Stimulated activated CD4-positive, alpha-beta T cell treated with anti-CD3 and anti-CD28 coated beads, Interleukin-4, amount 100 ng/mL, for 48 hours (primary cell): ENCODE data around the gene MIP.
"Not testable (repeated sequence)": the region's sequence is repeated elsewhere in the genome, so short reads cannot be mapped to it uniquely, and the experiment has no call there.

Experiments used
- DNase-seq, 2 donors: peaks; one replicate each; pipeline ENCODE4 v3.0.0-alpha.2; 2020; ENCODE audit warnings: low read depth in 2 of 2

MIP gene

DNA sequence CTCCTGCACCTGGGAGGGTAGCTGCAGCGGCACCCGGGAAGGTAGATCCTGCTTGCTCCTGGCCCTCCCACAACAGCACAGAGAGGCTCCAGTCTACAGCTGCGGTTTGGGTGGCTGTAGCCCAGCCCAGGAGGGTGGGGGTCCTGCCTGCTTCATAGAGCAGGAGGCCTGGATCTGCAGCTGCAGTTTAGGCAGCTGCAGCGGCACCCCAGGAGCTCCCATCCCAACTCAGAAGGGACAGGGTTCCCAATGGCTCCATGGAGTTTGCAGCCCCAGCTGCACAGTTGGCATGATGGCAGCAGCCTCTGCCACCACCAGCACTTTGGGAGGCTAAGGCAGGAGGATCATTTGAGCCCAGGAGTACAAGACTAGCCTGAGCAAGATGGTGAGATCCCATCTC lies 43.7 kb downstream of the MIP start:
- no peak for DNase-seq

GRCh38 chr12:56408799-56409417 lies 45.5 kb downstream of the MIP start:
- DNase-seq: no peak

- DNase-seq: not testable (repeated sequence)
Observed at GRCh38 chr12:56404227-56404626, 50.2 kb downstream of the MIP start.

GRCh38 chr12:56401612-56402011 lies 52.8 kb downstream of the MIP start:
- not testable (repeated sequence) for DNase-seq

- DNase-seq: not testable (repeated sequence)
Observed at GRCh38 chr12:56401125-56401524, 53.3 kb downstream of the MIP start.
